Trophoblast cell (in vitro differentiated cells and primary cell): Measurements from ENCODE around the gene COMMD3.

Source experiments
- DNase-seq, 2 donors: peaks; one replicate each; pipeline ENCODE4 v3.0.0-alpha.2; 2016
- H2AFZ ChIP-seq: 2 replicates; pipeline ENCODE4 v1.6.1; 2013; ENCODE audit warnings: low read length, moderate library complexity, mild to moderate bottlenecking; ENCODE audit not compliant: insufficient read depth, poor library complexity
- H2AK5ac ChIP-seq: 2 replicates; pipeline ENCODE4 v1.6.1; 2013; ENCODE audit warnings: mild to moderate bottlenecking, low read length
- H2BK120ac ChIP-seq: 2 replicates; pipeline ENCODE4 v1.6.1; 2013; ENCODE audit warnings: low read length, mild to moderate bottlenecking, moderate library complexity; ENCODE audit not compliant: insufficient read depth, poor library complexity
- H2BK12ac ChIP-seq: 2 replicates; pipeline ENCODE4 v1.6.1; 2013; ENCODE audit warnings: mild to moderate bottlenecking, low read length, moderate library complexity
- H2BK5ac ChIP-seq: 2 replicates; pipeline ENCODE4 v1.6.1; 2013; ENCODE audit warnings: low read length, low read depth, moderate library complexity, mild to moderate bottlenecking; ENCODE audit not compliant: poor library complexity
- H3K14ac ChIP-seq: 2 replicates; pipeline ENCODE4 v1.6.1; 2013; ENCODE audit warnings: mild to moderate bottlenecking, low read length
- H3K18ac ChIP-seq: 2 replicates; pipeline ENCODE4 v1.6.1; 2013; ENCODE audit warnings: mild to moderate bottlenecking, low read length
- H3K23ac ChIP-seq: 2 replicates; pipeline ENCODE4 v1.6.1; 2013; ENCODE audit warnings: low read length
- H3K27ac ChIP-seq: 2 replicates; pipeline ENCODE4 v1.5.1; 2013; ENCODE audit warnings: low read depth, mild to moderate bottlenecking, inconsistent platforms, low read length, moderate library complexity
- H3K27me3 ChIP-seq: 2 replicates; pipeline ENCODE4 v1.6.1; 2013; ENCODE audit warnings: inconsistent platforms, mild to moderate bottlenecking, low read length, moderate library complexity; ENCODE audit not compliant: insufficient read depth
- H3K36me3 ChIP-seq, 2 experiments: 1 replicate in 1 of 2; 2 replicates in 1 of 2; pipeline ENCODE4 v1.6.1; 2013; ENCODE audit warnings: low read length in 2 of 2, mild to moderate bottlenecking in 2 of 2, moderate library complexity in 1 of 2; ENCODE audit not compliant: insufficient read depth in 2 of 2, control insufficient read depth in 1 of 2
- H3K4ac ChIP-seq: 2 replicates; pipeline ENCODE4 v1.6.1; 2013; ENCODE audit warnings: low read depth, mild to moderate bottlenecking, low read length, moderate library complexity
- H3K4me1 ChIP-seq, 2 experiments: 1 replicate in 1 of 2; 2 replicates in 1 of 2; pipeline ENCODE4 v1.6.1; 2013; ENCODE audit warnings: low read length in 2 of 2, mild to moderate bottlenecking in 2 of 2, moderate library complexity in 1 of 2; ENCODE audit not compliant: insufficient read depth in 2 of 2, control insufficient read depth in 1 of 2
- H3K4me2 ChIP-seq: 2 replicates; pipeline ENCODE4 v1.6.1; 2013; ENCODE audit warnings: inconsistent platforms, mild to moderate bottlenecking, low read length, moderate library complexity
- H3K4me3 ChIP-seq: 2 replicates; pipeline ENCODE4 v1.5.1; 2013; ENCODE audit warnings: mild to moderate bottlenecking, low read depth, low read length, inconsistent platforms
- H3K79me1 ChIP-seq: one replicate; pipeline ENCODE4 v1.6.1; 2013; ENCODE audit warnings: low read length
- H3K79me2 ChIP-seq: 2 replicates; pipeline ENCODE4 v1.6.1; 2013; ENCODE audit warnings: low read length, mild to moderate bottlenecking; ENCODE audit not compliant: control insufficient read depth, insufficient read depth, poor library complexity
- H3K9ac ChIP-seq: 2 replicates; pipeline ENCODE4 v1.6.1; 2013; ENCODE audit warnings: mild to moderate bottlenecking, low read length
- H3K9me3 ChIP-seq: 2 replicates; pipeline ENCODE4 v1.6.1; 2013; ENCODE audit warnings: low read depth, mild to moderate bottlenecking, control low read depth, inconsistent platforms, low read length; ENCODE audit not compliant: insufficient read depth
- H4K12ac ChIP-seq: 2 replicates; pipeline ENCODE4 v1.6.1; 2013; ENCODE audit warnings: low read depth, mild to moderate bottlenecking, low read length, moderate library complexity
- H4K8ac ChIP-seq: 2 replicates; pipeline ENCODE4 v1.6.1; 2013; ENCODE audit warnings: low read depth, mild to moderate bottlenecking, low read length, moderate library complexity
- H4K91ac ChIP-seq: one replicate; pipeline ENCODE4 v1.6.1; 2013; ENCODE audit warnings: low read depth, mild to moderate bottlenecking, low read length, moderate library complexity
- WGBS: extraction: QIAGEN DNeasy Blood & Tissue Kit; methylation state at CpG from one replicate; pipeline ENCODE4 v1.1.7; 2013; ENCODE audit warnings: missing lambda C conversion rate; ENCODE audit not compliant: insufficient read length, insufficient coverage; ENCODE audit errors: extremely low coverage; 5-methylcytosine and 5-hydroxymethylcytosine counted together

Gene COMMD3

DNA sequence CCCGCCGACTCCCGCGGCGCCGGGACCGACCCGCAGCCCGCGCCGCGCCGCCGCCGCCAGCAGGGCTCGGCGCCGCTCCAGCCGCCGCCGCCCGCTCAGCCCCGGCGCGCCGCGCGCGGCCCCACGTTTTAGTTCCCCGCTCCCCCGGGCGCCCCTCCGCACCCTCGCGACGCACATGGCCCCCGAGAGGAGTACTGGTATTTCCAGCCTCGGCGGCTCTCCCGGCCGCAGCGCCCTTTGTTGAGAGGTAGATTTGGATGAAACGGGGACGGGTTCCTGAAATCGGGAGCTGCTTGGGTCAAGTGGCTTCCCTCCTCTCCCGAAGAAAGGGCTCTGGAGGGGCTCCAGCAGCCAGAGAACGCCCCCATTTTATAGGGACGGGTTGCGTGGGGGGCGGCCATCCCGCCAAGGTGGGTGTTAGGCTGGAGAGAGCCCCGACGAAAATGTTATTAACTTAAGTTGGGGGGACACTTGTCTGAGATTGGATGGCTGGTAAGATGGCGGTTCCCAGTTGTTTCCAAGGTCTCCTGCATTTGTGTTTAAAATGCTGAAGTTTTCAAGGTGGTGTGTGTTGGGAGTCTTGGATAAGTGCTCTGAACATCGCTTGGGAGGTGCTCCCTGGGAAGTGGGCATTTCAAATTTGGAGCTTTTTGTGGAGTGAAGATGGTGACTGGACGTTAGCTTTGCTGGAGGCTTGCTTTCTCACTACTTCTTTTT, 5.9 kb downstream of the COMMD3 start:
- DNase-seq = peak in 1 of 2 donors; percentile 37
- WGBS = no CpG with 5 or more reads among the region's 57 CpGs
- H4K8ac ChIP-seq = peak overlapping the region; percentile 67
- H3K4ac ChIP-seq = no peak overlapping the region
- no peak overlapping the region for H2BK12ac ChIP-seq
- peaks cover 22% of the 10 kb centered on the region for H3K27me3 ChIP-seq
- H4K12ac ChIP-seq = no peak overlapping the region
- H3K9me3 ChIP-seq = no peaks in the 10 kb centered on the region
- H4K91ac ChIP-seq = no peak overlapping the region
- peak overlapping the region; percentile 85 for H3K4me3 ChIP-seq
- peak overlapping the region; percentile 51 for H3K18ac ChIP-seq
- H3K14ac ChIP-seq = peak overlapping the region; percentile 70
- H3K4me1 ChIP-seq = peaks cover 3 to 5% of the 10 kb centered on the region in 2 experiments
- no peak overlapping the region for H2BK120ac ChIP-seq
- peak overlapping the region; percentile 79 for H3K4me2 ChIP-seq
- H3K9ac ChIP-seq = peak overlapping the region; percentile 24
- H3K79me1 ChIP-seq = peaks cover 10% of the 10 kb centered on the region
- H2BK5ac ChIP-seq = no peak overlapping the region
- H3K79me2 ChIP-seq = peaks cover 5% of the 10 kb centered on the region
- H2AK5ac ChIP-seq = no peak overlapping the region
- no peak overlapping the region for H3K27ac ChIP-seq
- H3K36me3 ChIP-seq = no peaks in the 10 kb centered on the region
- H3K23ac ChIP-seq = no peak overlapping the region
- H2AFZ ChIP-seq = no peak overlapping the region

GRCh38 chr10:22322641-22323160, 6.5 kb downstream of the COMMD3 start:
- Histone ChIP-seq H3K4ac (no peak overlapping the region), H3K23ac (no peak overlapping the region), H2BK120ac (no peak overlapping the region), H2BK5ac (no peak overlapping the region), H4K91ac (no peak overlapping the region), H3K79me2 (peaks cover 5% of the 10 kb centered on the region), H3K4me2 (peak overlapping the region; percentile 79), H4K12ac (no peak overlapping the region), H3K36me3 (no peaks in the 10 kb centered on the region), H2AK5ac (no peak overlapping the region), H3K18ac (no peak overlapping the region), H3K27me3 (peaks cover 22% of the 10 kb centered on the region), H3K79me1 (peaks cover 10% of the 10 kb centered on the region), H3K14ac (no peak overlapping the region), H2BK12ac (no peak overlapping the region), H3K9ac (no peak overlapping the region), H2AFZ (no peak overlapping the region), H3K27ac (no peak overlapping the region), H3K4me3 (no peak overlapping the region), H4K8ac (no peak overlapping the region), H3K4me1 (peaks cover 3 to 5% of the 10 kb centered on the region in 2 experiments), H3K9me3 (no peaks in the 10 kb centered on the region)
- WGBS = no CpG with 5 or more reads among the region's 5 CpGs
- no peak for DNase-seq

DNA sequence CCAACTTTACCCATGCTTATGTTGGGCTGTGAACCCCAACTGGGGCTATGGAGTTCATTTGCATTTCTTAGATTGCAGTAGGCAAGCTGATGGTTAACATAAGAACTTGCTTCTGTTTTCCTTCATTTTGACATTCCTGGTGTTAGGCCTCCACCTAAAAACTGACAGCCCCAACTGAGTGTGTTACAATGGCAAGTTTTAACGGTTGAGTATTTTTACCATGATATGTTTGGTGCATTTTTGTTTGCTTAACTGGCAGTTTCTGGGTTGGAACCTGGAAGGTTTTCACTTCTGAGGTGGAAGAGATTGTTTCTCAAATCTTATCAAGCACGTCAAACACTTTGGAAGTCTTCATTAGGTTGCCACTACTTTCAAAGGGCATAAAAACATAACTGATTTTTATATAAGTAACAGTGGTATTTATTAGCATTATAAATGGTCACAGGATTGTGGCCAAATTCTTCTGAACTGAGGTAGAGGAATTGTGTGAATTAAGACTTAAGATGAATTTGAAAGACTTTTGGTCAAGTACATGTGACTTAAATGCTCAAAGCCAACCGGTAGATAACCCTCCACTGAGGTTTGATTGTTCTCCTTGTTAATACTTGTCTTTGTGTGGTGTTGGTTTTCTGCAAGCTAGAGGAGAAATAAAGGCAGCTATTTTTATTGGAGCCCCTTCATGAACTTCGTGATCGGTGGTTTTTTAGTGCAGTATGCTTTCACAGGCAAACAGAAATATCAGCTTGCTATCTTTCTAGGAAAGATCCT, 7.5 kb downstream of the COMMD3 start:
- H3K18ac ChIP-seq = no peak overlapping the region

DNA sequence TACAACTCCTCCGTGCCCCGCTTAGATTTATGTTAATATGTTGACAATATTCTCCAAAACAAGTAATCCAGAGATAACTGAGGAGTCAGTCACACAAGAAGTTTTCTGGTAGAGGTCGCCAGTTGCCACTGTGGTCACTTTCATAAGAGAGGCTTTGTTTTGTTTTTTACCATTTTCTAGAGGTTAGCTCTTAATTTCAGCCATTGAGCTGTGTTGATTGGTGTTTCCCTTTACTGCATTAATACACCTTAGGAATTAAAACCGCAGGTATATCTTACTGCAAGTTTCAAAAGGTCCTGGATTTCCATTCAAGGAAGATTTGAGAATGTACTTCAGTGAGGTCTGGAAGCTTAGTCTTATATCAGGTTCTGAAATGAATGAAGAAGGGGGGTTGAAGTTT, 8.2 kb downstream of the COMMD3 start:
- H4K8ac ChIP-seq = no peak overlapping the region
- H3K9ac ChIP-seq = no peak overlapping the region
- H4K12ac ChIP-seq = no peak overlapping the region
- no peak overlapping the region for H2BK5ac ChIP-seq
- no peak for DNase-seq
- no peak overlapping the region for H3K27ac ChIP-seq
- H3K23ac ChIP-seq = no peak overlapping the region
- H3K27me3 ChIP-seq = peaks cover 22% of the 10 kb centered on the region
- H3K9me3 ChIP-seq = no peaks in the 10 kb centered on the region
- H2BK12ac ChIP-seq = no peak overlapping the region
- no peak overlapping the region for H2AK5ac ChIP-seq
- no peak overlapping the region for H3K4me3 ChIP-seq
- H2BK120ac ChIP-seq = no peak overlapping the region
- no peak overlapping the region for H3K18ac ChIP-seq
- no peak overlapping the region for H3K4ac ChIP-seq
- peaks cover 10% of the 10 kb centered on the region for H3K79me1 ChIP-seq
- no CpG with 5 or more reads among the region's 4 CpGs for WGBS
- H3K14ac ChIP-seq = no peak overlapping the region
- H3K36me3 ChIP-seq = peaks cover 2 to 3% of the 10 kb centered on the region in 2 experiments
- no peak overlapping the region for H3K4me2 ChIP-seq
- H3K4me1 ChIP-seq = peaks cover 3 to 5% of the 10 kb centered on the region in 2 experiments
- H2AFZ ChIP-seq = no peak overlapping the region
- peaks cover 5% of the 10 kb centered on the region for H3K79me2 ChIP-seq
- no peak overlapping the region for H4K91ac ChIP-seq

More for the DNA sequence above, 7.5 kb downstream of the COMMD3 start:
- no peak for DNase-seq
- Histone ChIP-seq H3K27ac (no peak overlapping the region), H2AFZ (no peak overlapping the region), H3K9ac (no peak overlapping the region), H2BK120ac (no peak overlapping the region), H3K4me3 (no peak overlapping the region), H3K4me1 (peaks cover 3 to 5% of the 10 kb centered on the region in 2 experiments), H2BK5ac (no peak overlapping the region), H4K12ac (no peak overlapping the region), H2BK12ac (no peak overlapping the region), H3K27me3 (peaks cover 22% of the 10 kb centered on the region), H3K4ac (no peak overlapping the region), H2AK5ac (no peak overlapping the region), H3K36me3 (no peaks in the 10 kb centered on the region), H3K23ac (no peak overlapping the region), H3K79me2 (peaks cover 5% of the 10 kb centered on the region), H3K14ac (no peak overlapping the region), H3K9me3 (no peaks in the 10 kb centered on the region), H4K91ac (no peak overlapping the region), H3K4me2 (no peak overlapping the region), H4K8ac (no peak overlapping the region), H3K79me1 (peaks cover 10% of the 10 kb centered on the region)
- no CpG with 5 or more reads among the region's 5 CpGs for WGBS
